ENCODE measurements around the gene ALDH3A2.
A peak's percentile ranks its signal among the peaks of the same experiment; 100 is the strongest.

ALDH3A2 gene

GRCh38 chr17:19724501-19725420 lies 76.2 kb downstream of the ALDH3A2 start:
- Mint-ChIP-seq H3K36me3 (no peaks in the 10 kb centered on the region), H3K4me1 (ENCODE audit: low read depth) (peaks cover 16% of the 10 kb centered on the region), H3K27ac (peak overlapping the region; percentile 31), H3K27me3 (no peaks in the 10 kb centered on the region), H3K4me3 (peak overlapping the region; percentile 80), H3K9me3 (ENCODE audit: low read depth) (no peaks in the 10 kb centered on the region)

- no peak overlapping the region for H3K27ac Mint-ChIP-seq
- peaks cover 16% of the 10 kb centered on the region for H3K4me1 Mint-ChIP-seq (ENCODE audit: low read depth)
- H3K4me3 Mint-ChIP-seq: peak overlapping the region; percentile 80
- H3K9me3 Mint-ChIP-seq (ENCODE audit: low read depth): no peaks in the 10 kb centered on the region
- no peaks in the 10 kb centered on the region for H3K27me3 Mint-ChIP-seq
- no peaks in the 10 kb centered on the region for H3K36me3 Mint-ChIP-seq
Observed at GRCh38 chr17:19725486-19725885, 76.9 kb downstream of the ALDH3A2 start.

GRCh38 chr17:19726631-19727376 lies 78.3 kb downstream of the ALDH3A2 start:
- peaks cover 16% of the 10 kb centered on the region for H3K4me1 Mint-ChIP-seq (ENCODE audit: low read depth)
- no peaks in the 10 kb centered on the region for H3K36me3 Mint-ChIP-seq
- no peak overlapping the region for H3K27ac Mint-ChIP-seq
- H3K4me3 Mint-ChIP-seq: no peak overlapping the region
- H3K9me3 Mint-ChIP-seq (ENCODE audit: low read depth): no peaks in the 10 kb centered on the region
- no peaks in the 10 kb centered on the region for H3K27me3 Mint-ChIP-seq
